GM18498 (cell line): ENCODE results near the gene SYNDIG1L.
A peak's percentile ranks its signal among the peaks of the same experiment; 100 is the strongest.
"Not testable (repeated sequence)": the region's sequence is repeated elsewhere in the genome, so short reads cannot be mapped to it uniquely, and the experiment has no call there.

Experiments used
- ATAC-seq: cut with Tn5 transposase; IDR thresholded peaks from one replicate; pipeline ENCODE4 v1.9.1; 2021; ENCODE audit warnings: mild to moderate bottlenecking, moderate library complexity; ENCODE audit not compliant: unreplicated experiment

Gene SYNDIG1L

DNA sequence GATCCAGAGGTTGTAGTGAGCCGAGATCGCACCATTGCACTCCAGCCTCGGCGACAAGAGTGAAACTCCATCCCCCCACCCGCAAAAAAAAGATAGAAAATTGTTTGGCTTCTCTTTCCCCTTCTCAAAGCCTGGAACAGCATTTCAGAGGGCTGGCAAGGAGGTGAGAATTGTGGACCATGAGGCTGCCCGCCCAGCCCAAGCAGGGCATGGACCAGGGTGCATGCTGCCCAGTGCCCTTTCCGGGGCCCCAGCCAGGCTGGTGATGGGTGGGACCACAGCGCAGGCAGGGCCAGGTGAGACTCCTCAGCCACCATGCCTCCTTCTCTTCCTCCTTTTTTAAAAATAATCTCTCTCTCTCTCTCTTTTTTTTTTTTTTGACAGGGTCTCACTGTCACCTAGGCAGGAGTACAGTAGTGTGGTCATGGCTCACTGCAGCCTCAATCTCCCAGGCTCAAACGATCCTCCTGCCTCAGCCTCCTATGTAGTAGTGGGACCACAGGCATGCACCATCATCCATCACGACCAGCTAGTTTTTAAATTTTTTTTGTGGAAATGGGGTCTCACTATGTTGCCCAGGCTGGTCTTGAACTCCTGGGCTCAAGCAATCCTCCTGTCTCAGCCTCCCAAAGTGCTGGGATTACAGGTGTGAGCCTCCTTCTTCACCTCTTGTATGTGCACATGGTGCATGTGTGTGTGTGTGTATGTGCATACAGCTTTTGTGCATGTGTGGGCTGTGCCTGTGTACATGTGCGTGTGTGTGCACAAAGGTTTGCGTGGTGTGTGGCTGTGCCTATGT lies 22.2 kb downstream of the SYNDIG1L start:
- no peak for ATAC-seq

DNA sequence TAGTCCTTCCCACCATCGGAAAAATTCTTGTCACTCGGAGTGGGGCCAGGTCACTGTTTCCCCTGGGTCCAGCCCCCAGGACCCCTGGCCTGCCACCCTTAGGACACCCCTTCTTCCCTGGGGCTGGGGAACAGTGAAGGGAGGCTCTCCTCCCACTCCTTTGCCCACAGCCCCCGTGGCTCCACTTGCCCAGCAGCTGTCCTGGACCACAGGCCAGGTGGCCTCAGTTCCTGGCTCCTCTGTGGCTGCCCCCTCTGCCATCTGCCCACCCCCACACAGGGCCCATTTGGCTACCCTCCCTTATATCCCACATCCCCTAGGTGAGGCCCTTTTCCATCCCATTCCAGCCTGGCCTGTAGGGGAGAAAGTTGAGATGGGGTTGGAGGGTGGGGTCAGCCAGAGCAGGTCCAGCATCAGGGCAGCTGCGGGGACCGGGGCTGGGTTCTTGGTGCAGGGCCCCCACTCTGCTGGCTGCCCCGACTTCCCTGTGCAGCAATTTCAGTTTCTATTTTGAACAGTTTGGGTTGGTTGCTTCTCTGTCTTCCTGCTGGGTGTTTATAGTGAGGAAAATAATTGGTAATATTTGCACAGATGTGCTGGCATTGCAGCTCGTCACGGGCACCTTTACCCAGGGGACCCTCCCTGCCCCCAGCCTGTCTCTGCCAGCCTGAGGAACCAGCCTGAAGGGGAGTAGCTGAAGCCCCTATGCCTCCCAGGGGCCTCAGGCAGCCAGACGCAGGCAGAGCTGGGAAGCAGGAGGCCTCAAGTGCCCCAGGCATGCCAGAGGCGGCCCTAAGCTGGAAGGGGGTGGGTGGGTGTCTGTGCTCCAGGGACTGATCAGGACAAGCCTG lies 23.4 kb downstream of the SYNDIG1L start:
- ATAC-seq = no peak

DNA sequence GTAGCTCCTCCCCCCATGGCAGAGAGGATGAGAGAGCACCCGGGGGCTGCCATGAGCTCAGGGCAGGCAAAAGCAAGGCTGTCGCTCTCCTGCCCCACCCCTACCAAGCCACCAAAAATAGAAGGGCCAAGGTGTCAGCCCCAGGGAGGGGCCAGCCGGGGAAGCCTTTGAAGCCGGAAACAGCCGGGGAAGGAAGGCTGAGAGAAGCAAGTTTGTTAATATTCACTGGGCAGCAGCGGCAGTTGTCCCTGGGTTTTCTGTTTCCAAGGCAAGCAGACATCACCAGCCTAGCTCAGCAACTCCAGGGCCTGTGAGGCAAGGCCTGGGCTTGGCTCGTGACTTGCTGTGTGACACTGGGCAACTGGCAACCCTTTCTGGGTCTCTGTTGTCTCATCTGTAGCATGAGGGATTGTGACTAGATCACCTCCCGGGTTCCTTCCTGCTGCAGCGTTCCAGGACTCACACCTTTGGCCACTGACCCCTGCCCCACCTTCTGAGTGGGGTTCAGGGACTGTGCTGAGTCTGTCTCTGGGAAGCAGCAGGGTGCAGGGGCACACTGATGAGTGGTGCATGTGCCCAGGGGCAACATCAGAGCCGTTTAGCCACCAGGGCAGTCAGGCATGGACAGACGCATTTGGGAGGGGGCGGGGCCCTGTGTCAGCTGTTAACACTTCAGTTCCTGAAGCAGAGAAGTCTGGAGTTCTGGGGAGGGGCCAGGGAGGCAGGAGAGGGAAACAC lies 24.3 kb downstream of the SYNDIG1L start:
- peak; percentile 75 for ATAC-seq

DNA sequence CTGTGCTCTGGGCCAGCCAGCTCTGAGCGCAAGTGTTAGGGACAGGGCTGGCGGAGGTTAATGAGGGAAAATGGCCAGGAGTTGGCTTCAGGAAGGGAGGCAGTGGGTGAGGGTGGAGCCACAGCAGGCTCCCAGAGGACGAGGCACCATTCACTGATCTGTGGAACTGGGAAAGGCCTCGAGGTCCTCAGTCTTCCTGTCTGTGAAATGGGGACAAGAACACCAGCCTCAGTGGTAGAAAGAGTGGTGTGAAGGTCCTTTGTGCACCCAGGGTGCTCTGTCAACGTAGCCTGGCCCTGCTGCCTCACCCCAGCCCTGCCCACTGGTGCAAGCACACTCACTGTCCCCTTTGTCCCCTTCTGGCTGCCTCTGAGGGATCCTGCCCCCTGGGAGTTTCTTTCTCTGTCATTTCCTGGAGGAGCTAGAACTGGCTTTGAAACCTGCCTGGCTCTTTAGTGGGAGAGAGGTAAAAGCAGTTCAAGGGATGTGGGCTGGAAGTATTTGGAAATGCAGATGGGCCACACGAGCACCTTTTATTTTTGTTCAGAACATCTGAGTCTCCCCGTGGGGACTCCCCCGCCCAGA lies 25.0 kb downstream of the SYNDIG1L start:
- ATAC-seq = peak; percentile 2

DNA sequence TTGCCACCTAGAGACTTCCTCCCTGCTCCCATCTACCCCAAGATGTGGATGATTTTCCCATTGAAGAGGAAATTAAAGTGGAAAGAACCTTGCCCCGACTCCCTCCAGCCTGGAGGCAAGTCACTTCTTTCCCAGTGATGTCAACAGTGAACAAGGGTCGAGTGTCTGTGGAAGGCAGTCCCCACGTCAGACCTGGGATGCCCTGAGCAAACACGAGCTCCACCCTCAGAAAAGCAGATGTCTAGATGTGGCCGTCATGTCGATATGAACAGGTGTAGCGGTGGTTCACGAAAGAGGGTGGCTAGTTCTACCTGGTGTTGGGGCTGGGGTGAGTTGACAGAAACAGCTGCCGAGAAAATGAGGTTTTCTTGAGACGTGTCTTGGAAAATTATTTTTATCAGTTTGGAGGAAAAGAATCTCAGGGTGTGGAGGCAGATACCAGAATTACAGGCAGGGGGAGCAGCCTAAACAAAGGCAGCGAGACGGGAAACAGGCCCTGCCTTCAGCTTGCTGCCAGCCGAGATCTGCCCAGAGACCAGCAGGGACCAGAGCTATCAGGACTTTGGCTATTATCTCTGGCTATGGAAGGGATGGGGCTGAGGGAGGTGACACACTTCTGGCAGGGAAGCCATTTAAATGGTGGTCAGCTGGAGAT lies 25.9 kb downstream of the SYNDIG1L start:
- ATAC-seq = no peak

DNA sequence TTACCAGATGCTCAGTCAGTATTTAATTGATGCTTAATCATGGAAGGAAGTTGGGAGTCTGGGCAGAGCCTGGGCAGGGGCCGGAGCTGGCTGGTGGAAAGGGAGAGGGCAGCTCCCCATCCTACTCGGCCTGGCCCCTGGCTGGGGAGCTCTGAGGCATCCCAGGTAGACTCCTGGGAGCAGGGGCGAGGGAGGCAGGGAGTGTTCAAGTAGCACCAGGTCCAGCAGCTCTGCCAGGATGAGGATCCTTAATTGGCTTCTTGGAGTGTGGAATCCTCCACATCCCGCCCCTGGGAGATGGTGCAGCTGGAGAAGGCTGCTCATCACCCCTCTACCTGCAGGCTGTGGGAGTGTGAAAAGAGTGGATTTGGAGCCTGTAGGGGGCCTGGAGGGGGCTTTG lies 30.9 kb downstream of the SYNDIG1L start:
- ATAC-seq = no peak

DNA sequence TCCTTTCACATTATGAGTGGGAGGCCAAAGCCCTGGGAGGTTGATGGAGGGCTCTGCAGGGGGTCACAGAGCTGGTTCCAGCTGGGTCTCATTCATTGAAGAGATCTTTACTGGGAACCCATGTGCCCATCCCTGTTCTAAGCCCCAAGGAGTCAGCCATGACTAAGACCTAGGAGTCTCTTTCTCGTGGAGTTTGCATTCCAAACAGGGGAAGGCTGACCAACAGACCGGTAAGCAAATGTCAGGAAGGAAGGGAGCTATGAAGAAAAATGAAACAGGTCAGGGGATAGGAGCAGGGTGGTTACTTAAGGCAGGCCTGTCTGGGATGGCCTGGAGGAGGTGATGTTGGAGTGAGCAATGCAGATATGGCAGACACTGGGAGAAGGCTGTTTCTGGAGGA lies 31.5 kb downstream of the SYNDIG1L start:
- ATAC-seq = no peak

DNA sequence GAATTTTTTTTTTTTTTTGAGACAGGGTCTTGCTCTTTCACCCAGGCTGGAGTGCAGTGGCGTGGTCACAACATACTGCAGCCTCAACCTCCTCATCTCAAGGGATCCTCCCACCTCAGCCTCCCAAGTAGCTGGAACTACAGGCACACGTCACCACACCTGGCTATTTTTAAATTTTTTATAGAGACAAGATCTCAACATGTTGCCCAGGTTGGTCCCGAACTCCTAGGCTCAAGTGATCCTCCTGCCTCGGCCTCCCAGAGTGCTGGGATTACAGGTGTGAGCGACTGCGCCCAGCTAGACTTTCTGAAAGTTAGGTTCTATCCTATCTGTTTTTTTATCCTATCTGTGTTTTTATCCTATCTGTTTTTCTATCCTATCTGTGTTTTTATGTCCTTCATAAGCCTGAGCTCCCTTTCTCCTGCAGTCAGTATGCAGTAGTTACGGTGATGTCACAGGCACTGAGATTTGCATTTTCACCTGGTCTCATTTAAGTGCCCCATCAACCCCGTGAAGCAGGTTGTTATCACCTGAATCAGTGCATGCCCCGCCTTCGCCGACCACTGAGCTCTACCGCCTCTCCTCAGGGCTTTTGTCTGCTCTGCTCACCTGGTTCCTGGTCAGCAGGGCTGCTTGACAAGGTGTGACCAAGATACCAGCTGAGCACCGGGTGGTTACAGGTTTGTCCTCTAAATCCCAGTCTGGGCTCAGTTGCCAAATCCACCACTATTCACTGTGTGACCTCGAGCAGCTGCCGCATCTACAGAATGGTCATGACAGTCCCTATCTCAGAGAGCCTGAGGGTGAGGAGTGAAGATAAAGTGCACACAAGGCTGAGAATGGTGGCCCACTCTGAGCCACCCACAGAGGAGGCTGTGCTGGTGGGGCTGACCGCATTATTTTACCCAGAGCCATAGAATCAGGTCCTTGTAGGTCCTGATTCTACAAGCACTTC lies 33.1 kb downstream of the SYNDIG1L start:
- no peak for ATAC-seq

DNA sequence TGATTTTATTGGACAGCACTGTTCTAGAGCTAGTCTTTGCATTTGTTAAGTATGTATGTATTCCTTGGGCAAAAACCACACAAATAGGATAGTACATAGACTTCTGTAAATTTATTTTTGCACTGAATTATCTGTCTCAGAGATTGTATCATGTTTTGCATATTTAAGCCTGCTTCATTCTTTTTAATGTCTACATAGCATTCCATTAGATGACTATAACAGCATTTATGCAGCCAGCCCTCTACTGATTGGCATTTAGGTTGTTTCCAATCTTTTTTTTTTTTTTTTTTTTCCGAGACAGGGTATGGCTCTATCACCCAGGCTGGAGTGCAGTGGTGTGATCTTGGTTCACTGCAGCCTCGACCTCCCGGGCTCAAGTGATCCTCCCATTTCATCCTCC lies 34.5 kb downstream of the SYNDIG1L start:
- ATAC-seq = no peak

DNA sequence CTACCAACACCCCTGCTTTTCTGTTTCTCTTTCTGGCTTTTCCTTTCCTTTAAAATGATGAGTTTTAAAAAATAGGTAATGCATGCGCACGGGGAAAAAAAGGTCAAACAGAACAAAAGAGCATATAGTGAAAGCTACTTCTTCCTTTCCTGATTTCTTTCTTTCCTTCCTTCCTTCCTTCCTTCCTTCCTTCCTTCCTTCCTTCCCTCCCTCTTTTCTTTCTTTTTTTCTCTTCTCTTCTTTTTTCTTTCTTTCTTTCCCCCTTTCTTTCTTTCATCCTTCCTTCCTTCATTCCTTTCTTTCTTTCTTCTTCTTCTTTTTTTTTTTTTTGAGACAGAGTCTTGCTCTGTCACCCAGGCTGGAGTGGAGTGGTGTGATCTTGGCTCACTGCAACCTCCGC lies 35.5 kb downstream of the SYNDIG1L start:
- not testable (repeated sequence) for ATAC-seq

DNA sequence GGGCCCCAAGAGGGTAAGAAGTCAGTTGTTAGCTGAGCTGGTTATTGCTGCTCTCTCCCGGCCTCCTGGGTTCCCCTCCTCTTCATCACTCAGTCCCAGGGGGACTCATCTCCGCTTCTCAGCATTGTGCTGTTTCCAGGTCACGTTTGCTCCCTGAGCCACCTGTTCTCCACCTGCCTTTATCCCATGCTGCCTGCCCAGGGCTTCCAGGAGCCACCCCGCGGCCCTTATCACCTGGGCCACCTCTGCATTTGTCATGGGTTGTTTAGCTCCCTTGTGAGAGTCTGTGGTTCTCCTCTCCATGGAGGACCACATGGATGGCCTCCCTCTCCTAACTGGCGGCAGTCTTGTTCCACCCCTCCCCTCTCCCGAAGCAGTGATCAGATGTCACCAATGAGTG lies 36.0 kb downstream of the SYNDIG1L start:
- ATAC-seq = no peak

DNA sequence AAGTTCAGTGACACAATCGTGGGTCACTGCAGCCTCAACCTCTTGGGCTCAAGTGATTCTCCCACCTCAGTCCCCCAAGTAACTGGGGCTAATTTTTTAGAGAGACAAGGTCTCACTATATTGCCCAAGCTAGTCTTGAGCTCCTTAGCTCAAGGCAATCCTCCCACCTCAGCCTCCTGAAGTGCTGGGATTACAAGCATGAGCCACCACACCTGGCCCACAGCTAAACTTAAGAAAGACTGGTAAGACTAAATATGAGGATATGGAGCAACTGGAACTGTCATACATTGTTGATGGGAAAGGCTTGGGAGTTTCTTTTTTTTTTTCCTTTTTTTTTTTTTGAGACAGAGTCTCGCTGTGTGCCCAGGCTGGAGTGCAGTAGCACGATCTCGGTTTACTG lies 43.8 kb downstream of the SYNDIG1L start:
- no peak for ATAC-seq

DNA sequence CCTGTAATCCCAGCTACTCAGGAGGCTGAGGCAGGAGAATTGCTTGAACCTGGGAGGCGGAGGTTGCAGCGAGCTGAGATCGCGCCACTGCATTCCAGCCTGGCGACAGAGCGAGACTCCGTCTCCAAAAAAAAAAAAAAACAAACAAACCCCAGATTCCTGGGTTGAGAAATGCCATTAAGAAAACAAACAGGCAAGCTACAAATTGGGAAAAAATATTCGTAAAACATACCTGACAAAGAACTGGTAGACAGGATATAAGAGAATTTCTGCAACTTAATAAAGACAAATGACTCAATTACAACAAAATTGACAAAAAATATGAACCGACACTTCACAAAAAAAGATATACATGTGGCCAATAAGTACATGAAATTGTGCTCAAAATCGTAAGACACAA lies 44.4 kb downstream of the SYNDIG1L start:
- ATAC-seq = not testable (repeated sequence)

DNA sequence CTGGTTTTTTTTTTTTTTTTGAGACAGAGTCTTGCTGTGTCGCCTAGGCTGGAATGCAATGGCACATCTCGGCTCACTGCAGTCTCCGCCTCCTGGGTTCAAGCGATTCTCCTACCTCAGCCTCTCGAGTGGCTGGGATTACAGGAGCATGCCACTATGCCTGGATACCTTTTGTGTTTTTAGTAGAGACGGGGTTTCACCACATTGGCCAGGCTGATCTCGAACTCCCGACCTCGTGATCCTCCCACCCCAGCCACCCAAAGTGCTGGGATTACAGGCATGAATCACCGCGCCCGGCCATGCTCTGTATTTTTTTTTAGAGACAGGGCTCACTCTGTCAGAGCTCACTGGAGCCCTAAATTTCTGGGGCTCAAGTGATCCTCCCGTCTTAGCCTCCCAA lies 45.2 kb downstream of the SYNDIG1L start:
- no peak for ATAC-seq

DNA sequence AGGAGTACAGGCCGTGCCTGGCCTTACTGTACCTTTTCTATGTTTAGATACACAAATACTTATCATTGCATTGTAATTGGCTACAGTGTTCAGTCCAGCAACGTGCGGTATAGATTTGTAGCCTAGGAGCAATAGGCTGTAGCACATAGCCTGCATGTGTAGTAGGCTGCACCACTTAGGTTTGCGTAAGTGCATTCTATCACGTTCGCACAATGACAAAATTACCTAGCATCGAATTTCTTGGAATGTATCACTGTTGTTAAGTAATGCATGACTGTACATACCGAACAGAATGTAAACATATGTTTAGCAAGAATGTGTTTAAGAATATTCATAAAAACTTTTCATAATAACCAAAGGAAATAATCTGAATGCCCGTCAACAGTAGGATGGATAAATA lies 45.8 kb downstream of the SYNDIG1L start:
- no peak for ATAC-seq

DNA sequence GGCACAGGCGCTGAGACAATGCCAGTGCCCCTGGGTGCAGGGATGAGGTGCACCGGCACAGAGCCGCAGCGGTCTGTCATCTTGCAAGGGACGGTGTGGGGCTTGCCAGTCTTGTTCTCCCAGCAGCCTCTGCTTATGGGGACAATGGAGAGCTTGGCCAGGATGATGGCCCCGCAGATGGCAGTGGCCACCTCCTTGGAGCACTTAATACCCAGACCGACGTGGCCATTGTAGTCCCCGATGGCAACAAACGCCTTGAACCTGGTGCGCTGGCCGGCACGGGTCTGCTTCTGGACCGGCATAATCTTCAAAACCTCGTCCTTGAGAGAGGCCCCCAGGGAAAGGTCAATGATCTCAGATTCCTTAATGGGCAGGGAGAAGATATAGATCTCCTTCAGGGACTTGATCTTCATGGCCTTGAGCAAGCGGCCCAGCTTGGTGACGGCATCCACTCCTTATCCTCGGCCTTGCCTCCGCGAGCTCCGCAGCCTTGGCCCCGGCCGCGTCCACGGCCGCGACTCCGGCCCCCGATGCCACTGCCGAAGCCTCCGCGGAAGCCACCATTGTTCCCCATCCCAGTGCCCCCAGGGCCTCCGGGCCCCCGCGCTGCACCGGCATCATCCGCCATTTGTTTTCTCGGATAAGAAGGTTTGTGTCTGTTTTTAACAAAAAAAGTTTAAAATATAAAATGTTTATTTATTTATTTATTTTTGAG lies 47.9 kb downstream of the SYNDIG1L start:
- no peak for ATAC-seq

DNA sequence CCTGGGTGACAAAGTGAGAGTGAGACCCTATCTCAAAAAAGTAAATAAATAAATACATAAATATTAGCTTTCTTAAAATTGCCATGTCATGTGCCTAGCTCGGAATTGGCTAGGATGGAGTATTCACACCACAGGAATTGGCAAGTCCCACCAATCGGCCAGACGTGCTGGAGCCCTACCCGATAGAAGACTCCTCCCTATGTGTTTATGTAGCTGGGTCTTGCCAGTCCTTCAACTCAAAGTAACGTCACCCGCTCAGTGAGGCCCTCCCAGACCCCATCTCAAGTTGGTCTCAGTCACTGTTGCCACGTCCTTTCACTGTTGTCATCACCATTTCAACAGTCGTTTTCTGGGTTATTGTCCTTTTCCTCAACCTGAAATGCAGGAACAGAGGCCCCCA lies 57.6 kb downstream of the SYNDIG1L start:
- no peak for ATAC-seq

DNA sequence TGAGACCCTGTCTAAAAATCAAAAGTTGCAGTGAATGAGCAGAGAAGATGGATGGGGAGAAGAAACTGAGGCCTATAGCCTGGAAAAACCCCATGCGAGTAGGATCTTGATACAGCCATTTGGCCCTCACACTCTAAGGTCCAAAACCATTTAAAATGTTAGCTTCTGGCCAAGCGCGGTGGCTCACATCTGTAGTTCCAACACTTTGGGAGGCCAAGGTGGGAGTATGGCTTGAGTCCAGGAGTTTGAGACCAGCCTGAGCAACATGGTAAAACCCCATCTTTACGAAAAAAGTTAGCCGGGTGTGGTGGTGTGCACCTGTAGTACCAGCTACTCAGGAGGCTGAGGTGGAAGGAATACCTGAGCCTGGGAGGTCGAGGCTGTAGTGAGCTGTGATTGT lies 58.0 kb downstream of the SYNDIG1L start:
- ATAC-seq = no peak
